ENCODE results near the gene SPON1. TPM values are rescaled to one million over a fixed set of nuclear protein-coding genes. Genes with fewer than 3 reads are reported as not detected.

Gene SPON1
- total and polyA plus RNA-seq, 4 donors: 0.72 to 4.9 (median 1.2) TPM

DNA sequence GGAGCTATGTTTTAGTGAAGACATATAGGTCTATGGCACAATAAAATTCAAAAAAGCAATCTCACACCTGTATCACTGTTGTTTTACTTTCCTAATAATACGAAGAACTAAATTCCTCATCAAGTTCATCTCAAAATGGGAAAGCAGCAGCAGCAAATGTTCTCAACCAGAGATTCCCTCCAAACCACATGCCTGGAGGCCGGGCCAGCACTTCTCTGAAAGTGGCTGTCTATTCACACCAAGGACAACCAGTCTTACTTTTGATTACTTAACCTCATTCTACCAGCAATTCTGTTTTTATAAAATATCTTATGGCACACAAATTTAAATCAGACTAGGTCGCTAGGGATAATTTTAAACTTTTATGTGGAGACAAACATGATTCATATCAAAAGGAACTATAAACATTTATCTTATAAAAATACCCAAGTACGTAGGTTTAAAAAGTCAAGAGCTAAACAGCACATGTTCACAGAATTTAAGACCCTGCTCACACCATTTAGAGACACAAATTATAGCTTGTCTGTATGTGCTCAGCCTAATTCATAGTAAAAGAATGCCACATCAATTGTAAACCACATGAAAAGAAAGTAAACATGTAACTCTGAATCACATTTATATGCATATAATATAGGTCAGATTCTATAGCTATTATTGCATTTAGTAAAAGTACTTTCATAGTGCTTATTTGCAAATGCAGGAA lies 350.4 kb downstream of the SPON1 start:
- no peaks in the 10 kb centered on the region for H3K27me3 ChIP-seq (ENCODE audit: control insufficient read depth in 4 of 4, insufficient read depth in 4 of 4, low read length in 3 of 4)
- WGBS: 87% methylated on average over 4 of the region's 4 CpGs
- H3K27ac ChIP-seq (ENCODE audit: low read depth in 1 of 2, low read length in 2 of 2): no peak overlapping the region
- DNase-seq (ENCODE audit: low spot score): no peak
- H3K4me3 ChIP-seq (ENCODE audit: low read depth in 1 of 3, low read length in 3 of 3): no peak overlapping the region
- no peak overlapping the region for H3K9ac ChIP-seq (ENCODE audit: low read depth in 1 of 2, low read length in 2 of 2)
- TF ChIP-seq YY1 (IDR thresholded peaks at IDR 0.05) (no peak), FOXA1 (IDR thresholded peaks at IDR 0.05) (no peak), HNF4G (IDR thresholded peaks at IDR 0.05) (no peak), HNF4A (conservative IDR thresholded peaks at IDR 0.05) (no peak), TAF1 (conservative IDR thresholded peaks at IDR 0.05) (no peak), NR2F2 (IDR thresholded peaks at IDR 0.05) (no peak), EGR1 (IDR thresholded peaks at IDR 0.05; ENCODE audit: low read depth in 2 of 2) (no peak), GABPA (IDR thresholded peaks at IDR 0.05 in 1 of 2, conservative IDR thresholded peaks at IDR 0.05 in 1 of 2) (no peak), JUND (IDR thresholded peaks at IDR 0.05) (no peak), FOXA2 (IDR thresholded peaks at IDR 0.05) (no peak), RXRA (IDR thresholded peaks at IDR 0.05) (no peak), SP1 (IDR thresholded peaks at IDR 0.05) (no peak)
- TF ChIP-seq, protein P1, sequence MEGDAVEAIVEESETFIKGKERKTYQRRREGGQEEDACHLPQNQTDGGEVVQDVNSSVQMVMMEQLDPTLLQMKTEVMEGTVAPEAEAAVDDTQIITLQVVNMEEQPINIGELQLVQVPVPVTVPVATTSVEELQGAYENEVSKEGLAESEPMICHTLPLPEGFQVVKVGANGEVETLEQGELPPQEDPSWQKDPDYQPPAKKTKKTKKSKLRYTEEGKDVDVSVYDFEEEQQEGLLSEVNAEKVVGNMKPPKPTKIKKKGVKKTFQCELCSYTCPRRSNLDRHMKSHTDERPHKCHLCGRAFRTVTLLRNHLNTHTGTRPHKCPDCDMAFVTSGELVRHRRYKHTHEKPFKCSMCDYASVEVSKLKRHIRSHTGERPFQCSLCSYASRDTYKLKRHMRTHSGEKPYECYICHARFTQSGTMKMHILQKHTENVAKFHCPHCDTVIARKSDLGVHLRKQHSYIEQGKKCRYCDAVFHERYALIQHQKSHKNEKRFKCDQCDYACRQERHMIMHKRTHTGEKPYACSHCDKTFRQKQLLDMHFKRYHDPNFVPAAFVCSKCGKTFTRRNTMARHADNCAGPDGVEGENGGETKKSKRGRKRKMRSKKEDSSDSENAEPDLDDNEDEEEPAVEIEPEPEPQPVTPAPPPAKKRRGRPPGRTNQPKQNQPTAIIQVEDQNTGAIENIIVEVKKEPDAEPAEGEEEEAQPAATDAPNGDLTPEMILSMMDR (IDR thresholded peaks at IDR 0.05; ENCODE audit: low read depth, low read length, missing input control): no peak
- TF ChIP-seq, protein P2, sequence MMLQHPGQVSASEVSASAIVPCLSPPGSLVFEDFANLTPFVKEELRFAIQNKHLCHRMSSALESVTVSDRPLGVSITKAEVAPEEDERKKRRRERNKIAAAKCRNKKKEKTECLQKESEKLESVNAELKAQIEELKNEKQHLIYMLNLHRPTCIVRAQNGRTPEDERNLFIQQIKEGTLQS (IDR thresholded peaks at IDR 0.05): no peak
- TF ChIP-seq, protein P3, sequence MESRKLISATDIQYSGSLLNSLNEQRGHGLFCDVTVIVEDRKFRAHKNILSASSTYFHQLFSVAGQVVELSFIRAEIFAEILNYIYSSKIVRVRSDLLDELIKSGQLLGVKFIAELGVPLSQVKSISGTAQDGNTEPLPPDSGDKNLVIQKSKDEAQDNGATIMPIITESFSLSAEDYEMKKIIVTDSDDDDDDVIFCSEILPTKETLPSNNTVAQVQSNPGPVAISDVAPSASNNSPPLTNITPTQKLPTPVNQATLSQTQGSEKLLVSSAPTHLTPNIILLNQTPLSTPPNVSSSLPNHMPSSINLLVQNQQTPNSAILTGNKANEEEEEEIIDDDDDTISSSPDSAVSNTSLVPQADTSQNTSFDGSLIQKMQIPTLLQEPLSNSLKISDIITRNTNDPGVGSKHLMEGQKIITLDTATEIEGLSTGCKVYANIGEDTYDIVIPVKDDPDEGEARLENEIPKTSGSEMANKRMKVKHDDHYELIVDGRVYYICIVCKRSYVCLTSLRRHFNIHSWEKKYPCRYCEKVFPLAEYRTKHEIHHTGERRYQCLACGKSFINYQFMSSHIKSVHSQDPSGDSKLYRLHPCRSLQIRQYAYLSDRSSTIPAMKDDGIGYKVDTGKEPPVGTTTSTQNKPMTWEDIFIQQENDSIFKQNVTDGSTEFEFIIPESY (IDR thresholded peaks at IDR 0.05): no peak
- TF ChIP-seq, protein P4, sequence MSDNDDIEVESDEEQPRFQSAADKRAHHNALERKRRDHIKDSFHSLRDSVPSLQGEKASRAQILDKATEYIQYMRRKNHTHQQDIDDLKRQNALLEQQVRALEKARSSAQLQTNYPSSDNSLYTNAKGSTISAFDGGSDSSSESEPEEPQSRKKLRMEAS (IDR thresholded peaks at IDR 0.05): no peak
- TF ChIP-seq, protein P5, sequence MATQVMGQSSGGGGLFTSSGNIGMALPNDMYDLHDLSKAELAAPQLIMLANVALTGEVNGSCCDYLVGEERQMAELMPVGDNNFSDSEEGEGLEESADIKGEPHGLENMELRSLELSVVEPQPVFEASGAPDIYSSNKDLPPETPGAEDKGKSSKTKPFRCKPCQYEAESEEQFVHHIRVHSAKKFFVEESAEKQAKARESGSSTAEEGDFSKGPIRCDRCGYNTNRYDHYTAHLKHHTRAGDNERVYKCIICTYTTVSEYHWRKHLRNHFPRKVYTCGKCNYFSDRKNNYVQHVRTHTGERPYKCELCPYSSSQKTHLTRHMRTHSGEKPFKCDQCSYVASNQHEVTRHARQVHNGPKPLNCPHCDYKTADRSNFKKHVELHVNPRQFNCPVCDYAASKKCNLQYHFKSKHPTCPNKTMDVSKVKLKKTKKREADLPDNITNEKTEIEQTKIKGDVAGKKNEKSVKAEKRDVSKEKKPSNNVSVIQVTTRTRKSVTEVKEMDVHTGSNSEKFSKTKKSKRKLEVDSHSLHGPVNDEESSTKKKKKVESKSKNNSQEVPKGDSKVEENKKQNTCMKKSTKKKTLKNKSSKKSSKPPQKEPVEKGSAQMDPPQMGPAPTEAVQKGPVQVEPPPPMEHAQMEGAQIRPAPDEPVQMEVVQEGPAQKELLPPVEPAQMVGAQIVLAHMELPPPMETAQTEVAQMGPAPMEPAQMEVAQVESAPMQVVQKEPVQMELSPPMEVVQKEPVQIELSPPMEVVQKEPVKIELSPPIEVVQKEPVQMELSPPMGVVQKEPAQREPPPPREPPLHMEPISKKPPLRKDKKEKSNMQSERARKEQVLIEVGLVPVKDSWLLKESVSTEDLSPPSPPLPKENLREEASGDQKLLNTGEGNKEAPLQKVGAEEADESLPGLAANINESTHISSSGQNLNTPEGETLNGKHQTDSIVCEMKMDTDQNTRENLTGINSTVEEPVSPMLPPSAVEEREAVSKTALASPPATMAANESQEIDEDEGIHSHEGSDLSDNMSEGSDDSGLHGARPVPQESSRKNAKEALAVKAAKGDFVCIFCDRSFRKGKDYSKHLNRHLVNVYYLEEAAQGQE (IDR thresholded peaks at IDR 0.05): no peak
- peaks cover 1 to 23% (median 8%) of the 10 kb centered on the region in 4 donors for H3K4me1 ChIP-seq (ENCODE audit: control insufficient read depth in 4 of 4, insufficient read depth in 4 of 4, low read length in 3 of 4)
- no peaks in the 10 kb centered on the region for H3K36me3 ChIP-seq (ENCODE audit: control insufficient read depth in 4 of 4, insufficient read depth in 3 of 4, low read depth in 1 of 4, low read length in 3 of 4)
- no peaks in the 10 kb centered on the region for H3K9me3 ChIP-seq (ENCODE audit: control insufficient read depth in 4 of 4, low read length in 3 of 4)
